ENCODE data around the gene KCNK6. TPM values are rescaled to one million over a fixed set of nuclear protein-coding genes. Genes with fewer than 3 reads are reported as not detected.

KCNK6 gene
- total and polyA plus RNA-seq, 2 experiments from 2014 or later, result 9.0 to 14.6 TPM

DNA sequence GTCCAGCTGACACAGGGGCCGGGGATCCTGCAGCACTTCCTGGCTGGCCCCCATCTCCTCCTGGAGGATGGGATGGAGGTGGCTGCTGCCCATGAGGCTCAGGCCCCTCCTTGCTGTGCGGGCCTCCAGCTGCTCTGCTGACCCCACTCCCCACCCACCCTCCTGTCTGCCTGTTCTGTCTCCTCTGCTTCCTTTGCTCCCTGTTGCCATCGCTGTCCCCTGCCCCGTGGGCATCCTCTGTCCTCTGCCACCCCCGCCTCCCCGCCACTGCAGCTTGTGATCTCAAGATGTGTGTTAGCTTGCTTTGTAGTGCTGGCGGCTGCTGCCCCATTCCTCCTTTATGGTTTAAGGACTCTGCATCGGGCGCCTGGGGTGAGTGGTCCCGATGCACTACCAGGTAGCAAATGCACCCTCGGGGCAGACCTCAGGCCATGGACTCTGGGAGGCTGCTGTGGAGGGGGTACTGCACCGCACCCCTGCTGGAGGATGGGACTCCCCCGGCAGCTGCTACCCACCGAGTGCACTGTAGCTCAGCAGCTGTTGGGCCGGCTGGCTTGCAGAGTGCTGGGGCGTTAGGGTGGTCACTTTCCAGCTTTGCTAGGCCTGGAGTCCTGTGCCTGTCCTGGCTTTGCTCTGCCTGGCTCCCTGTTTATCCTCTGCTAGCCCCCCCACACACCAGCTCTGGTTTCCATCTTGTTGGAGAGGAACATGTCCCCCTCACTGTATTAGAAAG, 31.4 kb upstream of the KCNK6 start:
- Mint-ChIP-seq H3K27ac (no peak overlapping the region), H3K36me3 (ENCODE audit: low read depth) (peaks cover 73% of the 10 kb centered on the region), H3K27me3 (ENCODE audit: insufficient read depth, low read depth, poor library complexity) (peaks cover 12% of the 10 kb centered on the region), H3K4me1 (no peaks in the 10 kb centered on the region; the same call in 2 of the 3 replicates), H3K9me3 (no peaks in the 10 kb centered on the region), H3K4me3 (no peak overlapping the region)
- Histone ChIP-seq H3K4me2 (no peak overlapping the region), H4K20me1 (replicated peaks; ENCODE audit: insufficient read depth) (peaks cover 3% of the 10 kb centered on the region; the same call in 1 of the 2 replicates), H3K79me2 (replicated peaks; ENCODE audit: insufficient read depth) (peaks cover 17% of the 10 kb centered on the region), H3F3A (replicated peaks; ENCODE audit: low read depth) (peaks cover 21% of the 10 kb centered on the region; the same call in 1 of the 2 replicates), H3K36me3 (ENCODE audit: insufficient read depth) (peaks cover 20% of the 10 kb centered on the region), H2AFZ (no peak overlapping the region), H3K4me3 (no peak overlapping the region), H3K27ac (ENCODE audit: low read depth) (no peak overlapping the region), H3K4me1 (ENCODE audit: insufficient read depth) (no peaks in the 10 kb centered on the region), H3K27me3 (ENCODE audit: insufficient read depth) (no peaks in the 10 kb centered on the region), H3K9me2 (ENCODE audit: insufficient read depth) (no peaks in the 10 kb centered on the region)
- TF ChIP-seq, protein P1, sequence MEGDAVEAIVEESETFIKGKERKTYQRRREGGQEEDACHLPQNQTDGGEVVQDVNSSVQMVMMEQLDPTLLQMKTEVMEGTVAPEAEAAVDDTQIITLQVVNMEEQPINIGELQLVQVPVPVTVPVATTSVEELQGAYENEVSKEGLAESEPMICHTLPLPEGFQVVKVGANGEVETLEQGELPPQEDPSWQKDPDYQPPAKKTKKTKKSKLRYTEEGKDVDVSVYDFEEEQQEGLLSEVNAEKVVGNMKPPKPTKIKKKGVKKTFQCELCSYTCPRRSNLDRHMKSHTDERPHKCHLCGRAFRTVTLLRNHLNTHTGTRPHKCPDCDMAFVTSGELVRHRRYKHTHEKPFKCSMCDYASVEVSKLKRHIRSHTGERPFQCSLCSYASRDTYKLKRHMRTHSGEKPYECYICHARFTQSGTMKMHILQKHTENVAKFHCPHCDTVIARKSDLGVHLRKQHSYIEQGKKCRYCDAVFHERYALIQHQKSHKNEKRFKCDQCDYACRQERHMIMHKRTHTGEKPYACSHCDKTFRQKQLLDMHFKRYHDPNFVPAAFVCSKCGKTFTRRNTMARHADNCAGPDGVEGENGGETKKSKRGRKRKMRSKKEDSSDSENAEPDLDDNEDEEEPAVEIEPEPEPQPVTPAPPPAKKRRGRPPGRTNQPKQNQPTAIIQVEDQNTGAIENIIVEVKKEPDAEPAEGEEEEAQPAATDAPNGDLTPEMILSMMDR (conservative IDR thresholded peaks at IDR 0.05; ENCODE audit: low read depth in 2 of 2), result no peak
- no peak for TF ChIP-seq JUNB (IDR thresholded peaks at IDR 0.05; ENCODE audit: unreplicated experiment)
- no peak for TF ChIP-seq EZH2 (IDR thresholded peaks at IDR 0.05; ENCODE audit: low read depth, unreplicated experiment)
- no peak for ATAC-seq
- DNase-seq (ENCODE audit: low spot score), result no peak

DNA sequence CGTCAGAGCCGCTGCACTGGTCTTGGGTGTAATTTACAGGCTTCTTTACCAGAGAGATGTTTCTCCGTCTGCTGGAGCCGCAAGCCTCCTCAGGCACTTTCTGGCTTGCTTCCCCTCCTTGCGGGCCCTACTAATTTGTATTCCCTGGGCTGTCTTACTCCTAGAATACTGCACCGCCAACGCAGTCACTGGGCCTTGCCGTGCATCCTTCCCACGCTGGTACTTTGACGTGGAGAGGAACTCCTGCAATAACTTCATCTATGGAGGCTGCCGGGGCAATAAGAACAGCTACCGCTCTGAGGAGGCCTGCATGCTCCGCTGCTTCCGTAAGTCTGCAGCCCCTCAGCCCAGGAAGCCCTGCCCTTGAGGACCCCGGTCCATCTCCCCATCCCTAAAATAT, 29.7 kb upstream of the KCNK6 start:
- DNase-seq (ENCODE audit: low spot score) (no peak), ATAC-seq (no peak)
- Mint-ChIP-seq H3K4me3 (no peak overlapping the region), H3K9me3 (no peaks in the 10 kb centered on the region), H3K36me3 (ENCODE audit: low read depth) (peaks cover 64% of the 10 kb centered on the region), H3K27ac (no peak overlapping the region), H3K27me3 (ENCODE audit: insufficient read depth, low read depth, poor library complexity) (peaks cover 14% of the 10 kb centered on the region), H3K4me1 (no peaks in the 10 kb centered on the region; the same call in 2 of the 3 replicates)
- Histone ChIP-seq H3K9me2 (ENCODE audit: insufficient read depth) (no peaks in the 10 kb centered on the region), H3K79me2 (replicated peaks; ENCODE audit: insufficient read depth) (peaks cover 4% of the 10 kb centered on the region; the same call in 1 of the 2 replicates), H3K4me3 (no peak overlapping the region), H3K4me2 (no peak overlapping the region), H4K20me1 (replicated peaks; ENCODE audit: insufficient read depth) (no peaks in the 10 kb centered on the region; the same call in 1 of the 2 replicates), H2AFZ (no peak overlapping the region), H3K27ac (ENCODE audit: low read depth) (no peak overlapping the region), H3K4me1 (ENCODE audit: insufficient read depth) (no peaks in the 10 kb centered on the region), H3F3A (replicated peaks; ENCODE audit: low read depth) (peaks cover 20% of the 10 kb centered on the region; the same call in 1 of the 2 replicates), H3K27me3 (ENCODE audit: insufficient read depth) (no peaks in the 10 kb centered on the region), H3K36me3 (ENCODE audit: insufficient read depth) (peaks cover 14% of the 10 kb centered on the region)
- TF ChIP-seq, protein P2, sequence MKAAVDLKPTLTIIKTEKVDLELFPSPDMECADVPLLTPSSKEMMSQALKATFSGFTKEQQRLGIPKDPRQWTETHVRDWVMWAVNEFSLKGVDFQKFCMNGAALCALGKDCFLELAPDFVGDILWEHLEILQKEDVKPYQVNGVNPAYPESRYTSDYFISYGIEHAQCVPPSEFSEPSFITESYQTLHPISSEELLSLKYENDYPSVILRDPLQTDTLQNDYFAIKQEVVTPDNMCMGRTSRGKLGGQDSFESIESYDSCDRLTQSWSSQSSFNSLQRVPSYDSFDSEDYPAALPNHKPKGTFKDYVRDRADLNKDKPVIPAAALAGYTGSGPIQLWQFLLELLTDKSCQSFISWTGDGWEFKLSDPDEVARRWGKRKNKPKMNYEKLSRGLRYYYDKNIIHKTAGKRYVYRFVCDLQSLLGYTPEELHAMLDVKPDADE (IDR thresholded peaks at IDR 0.05), result no peak
- TF ChIP-seq POLR2AphosphoS5 (IDR thresholded peaks at IDR 0.05; ENCODE audit: low read depth) (no peak), STAT1 (IDR thresholded peaks at IDR 0.05; ENCODE audit: unreplicated experiment) (no peak), NANOG (IDR thresholded peaks at IDR 0.05; ENCODE audit: borderline replicate concordance) (no peak), EZH2 (IDR thresholded peaks at IDR 0.05; ENCODE audit: low read depth, unreplicated experiment) (no peak), JUNB (IDR thresholded peaks at IDR 0.05; ENCODE audit: unreplicated experiment) (no peak), CREB1 (CRISPR knock-in tag; IDR thresholded peaks at IDR 0.05; ENCODE audit: low read depth) (no peak)
- TF ChIP-seq, protein P3, sequence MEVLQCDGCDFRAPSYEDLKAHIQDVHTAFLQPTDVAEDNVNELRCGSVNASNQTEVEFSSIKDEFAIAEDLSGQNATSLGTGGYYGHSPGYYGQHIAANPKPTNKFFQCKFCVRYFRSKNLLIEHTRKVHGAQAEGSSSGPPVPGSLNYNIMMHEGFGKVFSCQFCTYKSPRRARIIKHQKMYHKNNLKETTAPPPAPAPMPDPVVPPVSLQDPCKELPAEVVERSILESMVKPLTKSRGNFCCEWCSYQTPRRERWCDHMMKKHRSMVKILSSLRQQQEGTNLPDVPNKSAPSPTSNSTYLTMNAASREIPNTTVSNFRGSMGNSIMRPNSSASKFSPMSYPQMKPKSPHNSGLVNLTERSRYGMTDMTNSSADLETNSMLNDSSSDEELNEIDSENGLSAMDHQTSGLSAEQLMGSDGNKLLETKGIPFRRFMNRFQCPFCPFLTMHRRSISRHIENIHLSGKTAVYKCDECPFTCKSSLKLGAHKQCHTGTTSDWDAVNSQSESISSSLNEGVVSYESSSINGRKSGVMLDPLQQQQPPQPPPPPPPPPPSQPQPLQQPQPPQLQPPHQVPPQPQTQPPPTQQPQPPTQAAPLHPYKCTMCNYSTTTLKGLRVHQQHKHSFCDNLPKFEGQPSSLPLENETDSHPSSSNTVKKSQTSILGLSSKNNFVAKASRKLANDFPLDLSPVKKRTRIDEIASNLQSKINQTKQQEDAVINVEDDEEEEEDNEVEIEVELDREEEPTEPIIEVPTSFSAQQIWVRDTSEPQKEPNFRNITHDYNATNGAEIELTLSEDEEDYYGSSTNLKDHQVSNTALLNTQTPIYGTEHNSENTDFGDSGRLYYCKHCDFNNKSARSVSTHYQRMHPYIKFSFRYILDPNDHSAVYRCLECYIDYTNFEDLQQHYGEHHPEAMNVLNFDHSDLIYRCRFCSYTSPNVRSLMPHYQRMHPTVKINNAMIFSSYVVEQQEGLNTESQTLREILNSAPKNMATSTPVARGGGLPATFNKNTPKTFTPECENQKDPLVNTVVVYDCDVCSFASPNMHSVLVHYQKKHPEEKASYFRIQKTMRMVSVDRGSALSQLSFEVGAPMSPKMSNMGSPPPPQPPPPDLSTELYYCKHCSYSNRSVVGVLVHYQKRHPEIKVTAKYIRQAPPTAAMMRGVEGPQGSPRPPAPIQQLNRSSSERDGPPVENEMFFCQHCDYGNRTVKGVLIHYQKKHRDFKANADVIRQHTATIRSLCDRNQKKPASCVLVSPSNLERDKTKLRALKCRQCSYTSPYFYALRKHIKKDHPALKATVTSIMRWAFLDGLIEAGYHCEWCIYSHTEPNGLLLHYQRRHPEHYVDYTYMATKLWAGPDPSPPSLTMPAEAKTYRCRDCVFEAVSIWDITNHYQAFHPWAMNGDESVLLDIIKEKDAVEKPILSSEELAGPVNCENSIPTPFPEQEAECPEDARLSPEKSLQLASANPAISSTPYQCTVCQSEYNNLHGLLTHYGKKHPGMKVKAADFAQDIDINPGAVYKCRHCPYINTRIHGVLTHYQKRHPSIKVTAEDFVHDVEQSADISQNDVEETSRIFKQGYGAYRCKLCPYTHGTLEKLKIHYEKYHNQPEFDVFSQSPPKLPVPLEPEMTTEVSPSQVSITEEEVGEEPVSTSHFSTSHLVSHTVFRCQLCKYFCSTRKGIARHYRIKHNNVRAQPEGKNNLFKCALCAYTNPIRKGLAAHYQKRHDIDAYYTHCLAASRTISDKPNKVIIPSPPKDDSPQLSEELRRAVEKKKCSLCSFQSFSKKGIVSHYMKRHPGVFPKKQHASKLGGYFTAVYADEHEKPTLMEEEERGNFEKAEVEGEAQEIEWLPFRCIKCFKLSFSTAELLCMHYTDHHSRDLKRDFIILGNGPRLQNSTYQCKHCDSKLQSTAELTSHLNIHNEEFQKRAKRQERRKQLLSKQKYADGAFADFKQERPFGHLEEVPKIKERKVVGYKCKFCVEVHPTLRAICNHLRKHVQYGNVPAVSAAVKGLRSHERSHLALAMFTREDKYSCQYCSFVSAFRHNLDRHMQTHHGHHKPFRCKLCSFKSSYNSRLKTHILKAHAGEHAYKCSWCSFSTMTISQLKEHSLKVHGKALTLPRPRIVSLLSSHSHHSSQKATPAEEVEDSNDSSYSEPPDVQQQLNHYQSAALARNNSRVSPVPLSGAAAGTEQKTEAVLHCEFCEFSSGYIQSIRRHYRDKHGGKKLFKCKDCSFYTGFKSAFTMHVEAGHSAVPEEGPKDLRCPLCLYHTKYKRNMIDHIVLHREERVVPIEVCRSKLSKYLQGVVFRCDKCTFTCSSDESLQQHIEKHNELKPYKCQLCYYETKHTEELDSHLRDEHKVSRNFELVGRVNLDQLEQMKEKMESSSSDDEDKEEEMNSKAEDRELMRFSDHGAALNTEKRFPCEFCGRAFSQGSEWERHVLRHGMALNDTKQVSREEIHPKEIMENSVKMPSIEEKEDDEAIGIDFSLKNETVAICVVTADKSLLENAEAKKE (CRISPR knock-in tag; IDR thresholded peaks at IDR 0.05), result no peak

Data from GM23338 (cell line).